Renal cortical epithelial cell (primary cell): ENCODE data around the gene ATG7. TPM values are rescaled to one million over a fixed set of nuclear protein-coding genes. Genes with fewer than 3 reads are reported as not detected.
A peak's percentile ranks its signal among the peaks of the same experiment; 100 is the strongest.

Source experiments
- DNase-seq: peaks from one replicate; pipeline ENCODE4 v3.0.0-alpha.2; 2011; ENCODE audit warnings: low read depth
- total RNA-seq: library from RNA; depleted of rRNA; stranded (reverse); fragments of >200 nt; gene quantifications from 2 replicates; pipeline ENCODE4 v1.2.3, GENCODE V29; 2014

ATG7 gene
- total RNA-seq, 1 donor from 2014 or later: 98.7 TPM

DNA sequence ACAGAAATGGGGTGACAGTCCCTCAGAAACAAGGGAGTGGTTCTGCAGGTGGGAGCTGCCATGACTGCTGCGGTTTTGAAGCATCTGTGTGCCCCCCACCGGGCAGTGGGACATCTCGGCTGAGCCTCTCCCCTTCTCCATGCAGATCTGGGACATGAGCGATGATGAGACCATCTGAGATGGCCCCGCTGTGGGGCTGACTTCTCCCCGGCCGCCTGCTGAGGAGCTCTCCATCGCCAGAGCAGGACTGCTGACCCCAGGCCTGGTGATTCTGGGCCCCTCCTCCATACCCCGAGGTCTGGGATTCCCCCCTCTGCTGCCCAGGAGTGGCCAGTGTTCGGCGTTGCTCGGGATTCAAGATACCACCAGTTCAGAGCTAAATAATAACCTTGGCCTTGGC is 282.5 kb downstream of the ATG7 start:
- DNase-seq: no peak

- no peak for DNase-seq
Measured at GRCh38 chr3:11555211-11555782, 283.1 kb downstream of the ATG7 start.

GRCh38 chr3:11555881-11556633 is 283.9 kb downstream of the ATG7 start:
- no peak for DNase-seq

DNA sequence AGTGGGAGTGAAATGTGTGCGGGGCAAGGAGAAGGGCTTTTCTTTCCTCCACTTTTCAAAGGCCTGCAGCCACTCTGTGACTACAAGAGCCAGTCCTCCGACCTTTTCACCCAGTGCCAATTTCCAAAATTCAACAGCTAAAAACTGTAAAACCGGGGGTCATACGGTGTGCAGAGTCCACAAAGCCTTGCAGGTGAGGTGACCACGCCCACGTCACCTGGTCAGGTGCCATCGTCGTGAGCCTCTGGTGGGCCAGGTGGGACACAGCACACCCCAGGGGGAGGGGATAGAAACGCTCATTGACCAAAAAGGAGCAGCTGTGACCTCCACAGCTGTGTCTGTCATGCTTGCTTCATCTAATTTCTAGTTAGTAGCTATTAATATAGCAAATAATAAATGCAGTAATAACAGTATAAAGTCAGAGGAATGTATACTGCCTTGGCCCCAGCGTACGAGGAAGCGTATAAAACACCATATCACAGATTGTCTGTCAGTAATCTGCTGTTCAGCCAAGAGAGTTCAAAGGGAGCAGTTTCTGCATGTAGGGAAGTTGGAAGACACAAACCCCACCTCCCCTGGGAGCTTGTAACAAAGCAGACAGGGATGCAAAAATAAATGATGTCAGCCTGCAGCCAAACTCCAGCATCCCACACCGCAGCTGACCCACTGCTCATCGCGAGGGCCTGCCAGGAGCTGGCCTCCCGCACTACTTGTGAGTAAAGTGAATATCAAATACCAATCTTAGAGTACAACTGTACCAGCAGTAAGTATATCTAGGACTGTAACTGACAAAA is 284.9 kb downstream of the ATG7 start:
- no peak for DNase-seq

DNA sequence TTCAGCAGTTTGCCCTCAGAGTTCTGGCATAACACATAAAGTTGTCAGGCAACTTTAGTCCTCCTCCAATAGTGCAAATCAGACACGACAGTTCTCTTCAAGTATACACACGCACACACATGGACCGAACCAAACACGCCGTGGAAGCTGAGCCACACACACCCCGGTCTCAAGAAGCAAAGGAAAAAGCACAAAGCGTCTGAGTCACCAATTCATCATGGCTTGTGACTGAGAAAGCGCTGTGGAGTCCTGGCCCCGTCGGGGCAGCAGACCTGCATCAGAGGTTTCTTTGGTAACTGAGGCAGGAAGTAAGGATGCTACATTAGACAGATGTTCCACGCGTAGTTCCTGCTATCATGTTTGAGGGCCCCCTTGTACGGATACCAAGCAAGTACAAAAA is 285.8 kb downstream of the ATG7 start:
- peak; percentile 33 for DNase-seq

DNA sequence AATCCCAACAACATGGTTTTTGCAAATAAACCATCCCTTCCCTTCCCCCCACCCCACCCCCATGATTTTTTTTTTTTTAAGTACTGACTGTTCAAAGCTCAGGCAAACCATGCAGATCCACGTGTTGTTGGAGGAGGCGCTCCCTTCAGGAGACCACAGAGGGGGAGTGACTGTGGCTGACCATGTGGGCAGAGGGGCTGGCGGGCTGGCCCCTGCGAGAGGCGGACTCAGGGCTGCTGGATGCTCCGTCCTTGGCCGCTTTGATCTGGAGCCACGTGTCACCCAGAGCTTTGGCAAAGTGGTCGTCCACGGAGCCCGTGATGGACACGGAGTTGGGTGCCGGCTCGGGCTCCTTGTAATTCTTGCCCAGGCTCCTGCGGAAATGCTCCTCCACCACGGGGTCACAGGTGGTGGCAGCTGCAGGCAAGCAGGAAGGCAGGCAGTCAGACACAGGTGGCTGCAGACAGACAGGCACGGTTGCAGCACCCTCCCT is 286.3 kb downstream of the ATG7 start:
- no peak for DNase-seq

DNA sequence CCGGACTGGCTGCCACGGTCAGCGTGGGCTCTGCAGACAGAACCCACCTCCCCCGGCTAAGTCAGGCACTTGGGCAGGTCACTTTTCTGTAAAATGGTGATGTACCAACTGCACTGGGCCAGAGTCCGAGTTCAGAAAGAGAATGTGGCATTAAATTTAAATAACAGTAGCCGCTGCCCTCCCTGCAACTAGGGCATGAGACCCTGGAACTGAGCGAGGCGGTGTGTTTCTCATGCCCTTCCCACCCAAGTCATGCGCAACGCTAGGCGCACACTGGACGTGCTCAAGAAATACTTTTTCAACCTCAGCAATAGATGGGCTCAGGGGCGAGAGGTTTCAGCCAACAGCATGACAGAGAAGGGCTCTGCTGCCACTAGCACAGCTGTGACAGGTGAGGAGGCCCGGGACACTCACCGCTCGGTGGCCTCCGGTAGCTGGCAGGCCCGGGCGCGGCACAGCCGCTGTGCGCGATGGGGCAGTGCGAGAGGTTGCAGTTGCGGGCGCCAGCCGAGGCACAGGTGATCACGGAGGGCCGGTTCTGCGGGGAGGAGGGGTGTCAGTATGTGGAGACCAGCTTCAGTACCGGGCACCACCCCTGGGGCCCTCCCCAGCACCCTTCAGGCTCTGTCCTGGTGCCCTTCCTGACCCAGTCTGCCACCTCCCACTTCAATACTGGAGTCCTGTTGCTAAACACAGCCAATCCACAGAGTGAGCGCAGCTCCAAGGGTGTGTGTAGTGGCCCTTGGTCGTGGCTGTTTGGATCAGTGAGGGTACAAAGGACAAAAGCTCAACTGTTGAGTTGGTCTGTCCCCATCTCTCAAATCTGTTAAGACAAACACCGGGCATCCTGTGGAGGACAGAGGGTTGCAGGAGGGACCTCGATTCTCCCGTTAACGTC is 287.0 kb downstream of the ATG7 start:
- DNase-seq: no peak

DNA sequence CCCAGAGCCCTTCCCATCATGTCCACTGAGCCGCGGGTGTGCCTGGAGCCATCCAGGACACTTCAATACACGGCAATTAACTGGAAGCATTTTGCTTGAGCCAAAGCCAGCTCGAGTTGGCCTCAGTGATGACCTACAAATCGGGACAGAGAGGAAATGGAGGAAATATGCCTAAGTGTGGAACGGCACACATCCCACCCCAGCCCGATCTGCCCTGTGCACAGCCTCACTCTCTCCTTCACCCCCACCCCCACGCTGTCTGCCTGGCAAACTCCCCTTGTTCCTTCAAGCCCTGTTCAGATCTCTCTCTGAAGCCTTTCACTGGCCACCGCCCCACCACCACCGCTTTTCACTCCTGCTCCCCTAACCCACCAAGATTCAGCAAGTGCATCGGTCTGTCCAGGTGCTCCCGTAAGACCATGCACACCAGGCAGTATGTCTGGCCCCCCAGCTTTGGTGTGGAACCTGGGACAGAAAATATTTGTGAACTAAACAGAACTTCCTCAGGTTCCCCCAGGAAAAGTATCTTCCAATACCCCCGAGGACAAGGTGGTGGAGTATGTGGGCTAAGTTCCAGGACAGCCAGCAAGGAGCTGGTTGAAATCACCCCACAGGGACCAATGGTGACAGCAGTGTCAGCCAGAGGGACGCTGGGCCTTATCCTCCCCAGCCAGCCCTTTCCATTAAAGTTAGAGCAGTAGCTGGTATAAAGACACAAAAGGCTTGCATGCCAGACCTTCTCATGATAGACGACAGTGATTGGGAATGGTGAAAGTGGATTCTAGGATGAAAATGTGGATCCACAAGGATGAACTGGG is 287.8 kb downstream of the ATG7 start:
- DNase-seq: no peak

GRCh38 chr3:11560746-11561145 is 288.5 kb downstream of the ATG7 start:
- no peak for DNase-seq

GRCh38 chr3:11562277-11562881 is 290.2 kb downstream of the ATG7 start:
- DNase-seq: no peak

DNA sequence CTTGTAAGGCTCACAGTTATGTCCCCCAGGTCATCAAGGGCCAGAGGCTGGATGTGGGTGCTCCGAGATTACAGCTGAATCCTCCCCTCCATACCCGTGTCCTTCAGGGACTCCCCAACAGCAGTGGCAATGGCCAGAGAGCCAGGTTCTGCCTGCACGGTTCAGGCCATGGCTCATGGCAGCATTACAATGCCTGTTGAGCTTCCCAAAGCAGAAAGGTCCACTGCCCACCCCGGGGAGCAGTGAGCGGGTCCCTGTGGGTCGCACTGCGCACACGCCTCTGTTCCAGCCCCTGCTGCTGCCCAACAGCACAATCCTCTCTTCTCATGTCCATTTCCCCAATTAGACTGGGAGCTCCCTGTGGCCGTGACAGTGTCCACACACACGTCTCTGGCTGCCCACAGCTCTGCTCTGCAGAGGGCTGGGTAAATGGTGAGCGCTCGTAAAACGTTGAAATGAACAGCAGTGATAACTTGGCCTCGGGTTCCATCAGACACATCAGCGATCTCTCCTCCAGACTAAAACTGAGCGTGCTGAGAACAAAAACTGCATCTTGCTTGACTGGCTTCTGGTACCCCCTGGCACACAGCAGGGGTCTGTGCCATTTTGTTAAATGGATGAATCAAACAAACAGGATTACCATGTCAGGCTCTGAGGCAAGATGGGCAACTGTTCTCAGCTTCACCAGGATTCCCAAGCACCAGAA is 291.1 kb downstream of the ATG7 start:
- no peak for DNase-seq

- no peak for DNase-seq
Measured at GRCh38 chr3:11563865-11564185, 291.6 kb downstream of the ATG7 start.

- no peak for DNase-seq
Measured at GRCh38 chr3:11564577-11565001, 292.4 kb downstream of the ATG7 start.

DNA sequence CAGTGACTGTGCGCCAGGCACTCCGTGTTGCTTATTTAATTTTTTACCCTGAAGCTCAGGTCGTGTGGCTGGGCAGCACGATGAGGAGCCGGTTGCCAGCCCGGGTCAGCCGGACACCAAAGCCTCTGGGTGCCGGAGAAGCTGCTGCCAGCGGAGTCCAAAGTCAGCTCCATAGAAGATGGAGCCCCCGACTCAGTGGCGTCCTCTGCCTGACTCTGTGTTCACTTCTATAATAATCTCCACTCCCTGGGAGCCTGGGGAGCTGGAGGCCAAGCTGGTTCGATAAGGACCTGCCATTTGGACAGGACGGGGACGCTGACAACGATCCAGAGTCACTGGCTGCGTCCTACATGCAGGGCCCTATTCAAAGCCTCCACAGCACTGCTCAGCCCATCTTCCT is 292.9 kb downstream of the ATG7 start:
- DNase-seq: no peak

DNA sequence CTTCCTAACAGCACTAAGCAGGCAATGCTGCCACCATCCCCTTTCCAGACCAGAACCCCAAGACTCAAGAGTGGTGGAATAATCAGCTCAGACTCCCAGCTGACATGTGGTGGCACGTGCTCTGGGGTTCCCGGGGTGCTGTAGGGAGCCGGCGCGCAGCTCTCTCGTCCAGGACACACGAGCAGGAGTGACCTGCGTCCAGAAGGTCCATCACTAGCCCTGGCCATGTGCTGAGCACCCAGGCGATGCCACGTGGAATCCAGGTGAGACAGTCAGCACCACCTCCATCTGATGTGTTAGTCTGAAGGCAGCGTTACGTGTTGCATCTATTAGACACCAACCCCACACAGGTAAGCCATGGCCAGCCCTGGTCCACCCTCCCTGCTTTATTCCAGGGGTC is 293.3 kb downstream of the ATG7 start:
- DNase-seq: no peak

- no peak for DNase-seq
Measured at GRCh38 chr3:11565932-11566331, 293.7 kb downstream of the ATG7 start.

DNA sequence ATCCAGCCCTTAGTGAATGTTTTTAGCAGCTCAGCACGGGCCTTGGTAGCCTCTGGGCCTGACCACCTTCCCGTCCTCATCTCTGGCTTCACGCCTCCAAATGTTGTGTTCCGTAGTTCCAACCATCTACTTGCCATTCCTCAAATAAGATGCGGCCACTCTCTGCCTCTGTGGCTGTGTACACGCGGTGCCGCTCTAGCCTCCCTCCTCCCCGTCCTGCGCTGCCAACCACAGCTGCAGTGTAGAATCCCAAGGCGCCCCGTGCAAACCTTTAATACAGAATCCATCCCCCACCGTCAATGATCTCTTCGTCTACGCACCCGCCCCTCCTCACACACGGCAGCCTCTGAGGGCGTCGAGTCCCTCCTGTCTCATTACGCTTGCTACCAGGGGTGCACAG is 294.3 kb downstream of the ATG7 start:
- DNase-seq: no peak

GRCh38 chr3:11566916-11567315 is 294.7 kb downstream of the ATG7 start:
- DNase-seq: no peak

- DNase-seq: peak; percentile 60
Measured at GRCh38 chr3:11567516-11568467, 295.6 kb downstream of the ATG7 start.
